Neuronal stem cell (in vitro differentiated cells): ENCODE measurements around the gene DGCR2.

Experiments
- DNase-seq: peaks from one replicate; pipeline ENCODE4 v3.0.0-alpha.2; 2013; ENCODE audit warnings: low spot score
- H2AFZ ChIP-seq: one replicate; pipeline ENCODE4 v1.6.1; 2013; ENCODE audit warnings: mild to moderate bottlenecking, low read length, inconsistent platforms
- H2AK5ac ChIP-seq: 2 replicates; pipeline ENCODE4 v1.6.1; 2013; ENCODE audit warnings: low read depth, mild to moderate bottlenecking, inconsistent platforms, low read length, moderate library complexity, mixed read lengths
- H2BK120ac ChIP-seq: 2 replicates; pipeline ENCODE4 v1.6.1; 2013; ENCODE audit warnings: low read depth, mild to moderate bottlenecking, inconsistent platforms, low read length, moderate library complexity, mixed read lengths
- H2BK12ac ChIP-seq: one replicate; pipeline ENCODE4 v1.6.1; 2013; ENCODE audit warnings: low read length, inconsistent platforms
- H2BK15ac ChIP-seq: 2 replicates; pipeline ENCODE4 v1.6.1; 2013; ENCODE audit warnings: mild to moderate bottlenecking, low read length, inconsistent platforms, mixed read lengths
- H2BK5ac ChIP-seq: one replicate; pipeline ENCODE4 v1.6.1; 2013; ENCODE audit warnings: inconsistent platforms, mild to moderate bottlenecking, low read length, moderate library complexity
- H3K14ac ChIP-seq: one replicate; pipeline ENCODE4 v1.6.1; 2013; ENCODE audit warnings: low read length, inconsistent platforms
- H3K18ac ChIP-seq: 2 replicates; pipeline ENCODE4 v1.6.1; 2013; ENCODE audit warnings: low read length, inconsistent platforms
- H3K23ac ChIP-seq: 2 replicates; pipeline ENCODE4 v1.6.1; 2013; ENCODE audit warnings: low read depth, mild to moderate bottlenecking, mixed read lengths, low read length, inconsistent platforms; ENCODE audit not compliant: poor library complexity
- H3K27ac ChIP-seq: replicated peaks from 3 replicates; pipeline ENCODE4 v1.5.1; 2013; ENCODE audit warnings: low read length, inconsistent platforms
- H3K27me3 ChIP-seq, 3 experiments: 2 replicates each; pipeline ENCODE4 v1.6.1; 2013; ENCODE audit warnings: low read length in 3 of 3, mild to moderate bottlenecking in 2 of 3, inconsistent platforms in 1 of 3, low read depth in 1 of 3, mixed read lengths in 1 of 3, moderate library complexity in 1 of 3; ENCODE audit not compliant: control insufficient read depth in 3 of 3, insufficient read depth in 3 of 3
- H3K36me3 ChIP-seq, 2 donors: replicated peaks in 1 of 2; 2 replicates each; pipeline ENCODE4 v1.6.1; 2013; ENCODE audit warnings: low read length in 2 of 2; ENCODE audit not compliant: control insufficient read depth in 2 of 2, insufficient read depth in 2 of 2
- H3K4ac ChIP-seq: 2 replicates; pipeline ENCODE4 v1.6.1; 2013; ENCODE audit warnings: inconsistent platforms, mild to moderate bottlenecking, low read length, moderate library complexity
- H3K4me1 ChIP-seq, 2 donors: 1 replicate in 1 of 2; 2 replicates in 1 of 2; pipeline ENCODE4 v1.6.1; 2013; ENCODE audit warnings: low read length in 2 of 2, low read depth in 1 of 2; ENCODE audit not compliant: control insufficient read depth in 2 of 2, insufficient read depth in 1 of 2
- H3K4me2 ChIP-seq: one replicate; pipeline ENCODE4 v1.6.1; 2013; ENCODE audit warnings: mild to moderate bottlenecking, low read length, inconsistent platforms; ENCODE audit not compliant: insufficient read depth, poor library complexity, severe bottlenecking
- H3K4me3 ChIP-seq, 2 donors: 2 replicates each; pipeline ENCODE4 v1.5.1; 2013; ENCODE audit warnings: low read length in 2 of 2, mild to moderate bottlenecking in 2 of 2, inconsistent platforms in 1 of 2, moderate library complexity in 1 of 2
- H3K79me1 ChIP-seq: one replicate; pipeline ENCODE4 v1.6.1; 2013; ENCODE audit warnings: low read depth, mild to moderate bottlenecking, inconsistent platforms, low read length, moderate library complexity
- H3K9ac ChIP-seq: one replicate; pipeline ENCODE4 v1.6.1; 2013; ENCODE audit warnings: mild to moderate bottlenecking, low read depth, low read length, inconsistent platforms; ENCODE audit not compliant: poor library complexity
- H3K9me3 ChIP-seq, 2 donors: replicated peaks in 1 of 2; 2 replicates each; pipeline versions ENCODE3 to v1.6.1; 2013; ENCODE audit warnings: low read length in 2 of 2, mild to moderate bottlenecking in 2 of 2, inconsistent platforms in 1 of 2, low read depth in 1 of 2, mixed read lengths in 1 of 2, moderate library complexity in 1 of 2; ENCODE audit not compliant: control insufficient read depth in 2 of 2, insufficient read depth in 1 of 2
- H4K8ac ChIP-seq: one replicate; pipeline ENCODE4 v1.6.1; 2013; ENCODE audit warnings: low read depth, mild to moderate bottlenecking, inconsistent platforms, low read length, moderate library complexity
- H4K91ac ChIP-seq: one replicate; pipeline ENCODE4 v1.6.1; 2013; ENCODE audit warnings: low read length, low read depth, mild to moderate bottlenecking, inconsistent platforms; ENCODE audit not compliant: poor library complexity
- WGBS, 2 donors: extraction: QIAGEN DNeasy Blood & Tissue Kit; methylation state at CpG; one replicate each; pipeline ENCODE4 v1.1.7; 2013; ENCODE audit warnings: missing lambda C conversion rate in 2 of 2, mixed read lengths in 1 of 2; ENCODE audit not compliant: insufficient read length in 2 of 2, insufficient replicate concordance in 1 of 2; ENCODE audit errors: extremely low coverage in 2 of 2; 5-methylcytosine and 5-hydroxymethylcytosine counted together

Gene DGCR2

GRCh38 chr22:19064354-19065054 is 57.7 kb downstream of the DGCR2 start:
- H3K79me1 ChIP-seq: peaks cover 4% of the 10 kb centered on the region
- no peak overlapping the region for H2BK120ac ChIP-seq
- H3K18ac ChIP-seq: no peak overlapping the region
- H3K27me3 ChIP-seq: no peaks in the 10 kb centered on the region
- no peak overlapping the region for H2BK12ac ChIP-seq
- H3K4me3 ChIP-seq: no peak overlapping the region
- no peak overlapping the region for H3K9ac ChIP-seq
- no peak overlapping the region for H4K8ac ChIP-seq
- H4K91ac ChIP-seq: no peak overlapping the region
- peak overlapping the region; percentile 74 for H3K23ac ChIP-seq
- H2AK5ac ChIP-seq: no peak overlapping the region
- no peak overlapping the region for H2BK15ac ChIP-seq
- no peak overlapping the region for H3K4me2 ChIP-seq
- peaks cover 0 to 3% of the 10 kb centered on the region in 2 donors for H3K4me1 ChIP-seq
- no peak overlapping the region for H2AFZ ChIP-seq
- no CpG with 5 or more reads among the region's 19 CpGs for WGBS, 2 donors
- H3K27ac ChIP-seq: no peak overlapping the region
- H3K14ac ChIP-seq: no peak overlapping the region
- H2BK5ac ChIP-seq: no peak overlapping the region
- DNase-seq: no peak
- peak overlapping the region; percentile 41 for H3K4ac ChIP-seq
- H3K36me3 ChIP-seq: peaks cover 49 to 96% of the 10 kb centered on the region in 2 donors
- no peaks in the 10 kb centered on the region for H3K9me3 ChIP-seq

- Histone ChIP-seq H4K91ac (no peak overlapping the region), H3K36me3 (peaks cover 54 to 96% of the 10 kb centered on the region in 2 donors)
- DNase-seq: no peak
These were observed 58.4 kb downstream of the DGCR2 start for GRCh38 chr22:19063581-19064353.

DNA sequence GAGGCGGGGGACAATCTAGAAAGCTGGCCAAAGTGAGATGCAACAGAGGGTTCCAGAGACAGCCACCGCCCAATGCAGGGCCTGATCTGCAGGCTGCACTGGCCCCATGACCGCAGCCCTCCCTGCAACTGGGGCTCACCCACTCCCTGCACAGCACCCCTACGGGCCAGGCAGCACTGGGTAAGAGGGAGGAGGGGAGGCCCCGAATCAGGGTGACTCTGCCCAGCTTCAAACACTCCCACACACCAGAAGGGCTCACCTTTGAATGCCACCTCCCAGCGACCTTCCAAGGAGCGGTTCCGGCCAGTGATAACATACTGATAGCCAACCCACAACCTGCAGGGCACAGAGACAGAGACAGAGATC is 59.3 kb downstream of the DGCR2 start:
- Histone ChIP-seq H3K18ac (no peak overlapping the region), H3K4me1 (peaks cover 0 to 3% of the 10 kb centered on the region in 2 donors), H2BK12ac (no peak overlapping the region), H3K9me3 (no peaks in the 10 kb centered on the region), H3K14ac (no peak overlapping the region), H3K27ac (no peak overlapping the region), H3K23ac (no peak overlapping the region), H2BK120ac (no peak overlapping the region), H3K79me1 (peaks cover 4% of the 10 kb centered on the region), H3K36me3 (peaks cover 55 to 97% of the 10 kb centered on the region in 2 donors), H2AFZ (no peak overlapping the region), H2AK5ac (no peak overlapping the region), H4K91ac (no peak overlapping the region), H2BK15ac (no peak overlapping the region), H3K4me3 (no peak overlapping the region), H3K4me2 (no peak overlapping the region), H3K4ac (no peak overlapping the region), H3K27me3 (no peaks in the 10 kb centered on the region), H4K8ac (no peak overlapping the region), H2BK5ac (no peak overlapping the region), H3K9ac (no peak overlapping the region)
- no CpG with 5 or more reads among the region's 8 CpGs for WGBS, 2 donors
- no peak for DNase-seq

More at GRCh38 chr22:19063581-19064353, 58.4 kb downstream of the DGCR2 start:
- peaks cover 4% of the 10 kb centered on the region for H3K79me1 ChIP-seq
- H4K8ac ChIP-seq: no peak overlapping the region
- peak overlapping the region; percentile 65 for H2BK12ac ChIP-seq
- no peak overlapping the region for H3K9ac ChIP-seq
- no peak overlapping the region for H3K4ac ChIP-seq
- no peak overlapping the region for H3K27ac ChIP-seq
- no peak overlapping the region for H3K14ac ChIP-seq
- H2BK15ac ChIP-seq: no peak overlapping the region
- H2BK5ac ChIP-seq: no peak overlapping the region
- no peaks in the 10 kb centered on the region for H3K9me3 ChIP-seq
- peaks cover 0 to 3% of the 10 kb centered on the region in 2 donors for H3K4me1 ChIP-seq
- H3K4me3 ChIP-seq: no peak overlapping the region
- H2AFZ ChIP-seq: no peak overlapping the region
- H2AK5ac ChIP-seq: no peak overlapping the region
- no CpG with 5 or more reads among the region's 8 CpGs for WGBS, 2 donors
- no peak overlapping the region for H3K23ac ChIP-seq
- no peak overlapping the region for H2BK120ac ChIP-seq
- H3K4me2 ChIP-seq: no peak overlapping the region
- no peak overlapping the region for H3K18ac ChIP-seq
- no peaks in the 10 kb centered on the region for H3K27me3 ChIP-seq
